Fibroblast of skin of left biceps (primary cell): ENCODE data around the gene LIMS2.

Experiments used
- DNase-seq, 2 experiments: peaks; one replicate each; pipeline ENCODE4 v3.0.0-alpha.2; 2013; ENCODE audit warnings: low read depth in 2 of 2

Gene LIMS2

GRCh38 chr2:127606625-127607398 is 68.5 kb downstream of the LIMS2 start:
- DNase-seq, result no peak

DNA sequence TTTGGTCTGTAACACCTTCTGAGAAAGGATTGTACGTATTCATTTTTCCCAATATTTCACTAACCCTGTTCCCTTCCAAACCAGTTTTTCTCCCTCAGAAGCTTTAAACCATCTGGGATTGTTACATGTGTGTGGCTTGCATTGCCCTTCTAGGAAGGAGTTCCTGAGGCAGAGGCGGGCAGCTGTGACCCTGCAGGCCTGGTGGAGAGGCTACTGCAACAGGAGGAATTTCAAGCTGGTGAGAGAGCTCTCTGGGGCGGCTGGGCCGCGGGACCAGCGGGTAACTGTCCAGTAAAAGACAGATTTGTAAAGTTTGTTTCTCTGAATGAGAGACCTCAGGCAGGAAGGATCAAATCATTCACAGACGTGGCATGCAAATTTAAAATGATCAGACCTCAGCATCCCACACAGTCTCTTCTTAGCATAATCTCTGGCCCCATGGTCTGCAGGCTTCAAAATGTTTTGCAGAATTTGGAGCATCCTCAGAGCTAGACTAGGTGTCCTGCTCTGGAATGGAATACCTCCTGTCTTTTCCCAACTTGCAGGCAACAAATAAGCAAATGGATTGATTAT is 69.6 kb downstream of the LIMS2 start:
- DNase-seq, result no peak

DNA sequence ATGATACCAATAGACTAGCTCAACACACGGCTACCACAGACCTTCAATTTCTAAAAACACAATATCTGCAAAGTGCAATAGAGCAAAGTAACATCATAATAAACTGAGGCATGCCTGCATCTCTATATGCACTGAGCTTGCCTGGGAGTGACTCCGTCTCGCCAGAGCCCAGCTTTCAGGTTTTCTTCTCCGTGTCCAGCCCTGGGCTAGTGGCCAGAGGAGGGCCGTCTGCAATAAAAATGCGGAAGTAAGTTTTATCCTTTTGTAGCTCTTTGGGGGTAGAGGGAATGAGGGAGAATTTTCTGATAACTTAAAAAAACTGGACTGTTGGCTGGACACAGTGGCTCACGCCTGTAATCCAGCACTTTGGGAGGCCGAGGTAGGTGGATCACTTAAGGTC is 70.3 kb downstream of the LIMS2 start:
- DNase-seq, result no peak

DNA sequence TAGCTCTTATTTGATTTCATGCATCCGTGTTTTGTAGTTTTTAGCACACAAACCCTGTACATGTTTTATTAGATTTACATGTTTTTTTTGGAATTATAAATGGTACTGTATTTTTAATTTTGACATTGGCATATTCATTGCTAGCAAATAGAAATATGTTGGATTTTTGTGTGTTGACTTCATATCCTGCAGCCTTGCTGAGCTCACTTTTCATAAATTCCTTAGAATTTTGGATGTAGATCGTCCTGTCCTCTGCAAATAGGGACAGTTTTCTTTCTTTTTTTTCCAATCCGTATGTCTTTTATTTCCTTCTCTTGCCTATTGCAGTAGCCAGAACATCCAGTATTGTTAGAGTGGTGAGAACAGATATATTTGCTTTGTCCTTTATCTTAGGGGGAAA is 76.1 kb downstream of the LIMS2 start:
- no peak for DNase-seq

- no peak for DNase-seq
Observed at GRCh38 chr2:127598711-127599110, 76.6 kb downstream of the LIMS2 start.

- DNase-seq, result no peak
Observed at GRCh38 chr2:127597984-127598380, 77.3 kb downstream of the LIMS2 start.

DNA sequence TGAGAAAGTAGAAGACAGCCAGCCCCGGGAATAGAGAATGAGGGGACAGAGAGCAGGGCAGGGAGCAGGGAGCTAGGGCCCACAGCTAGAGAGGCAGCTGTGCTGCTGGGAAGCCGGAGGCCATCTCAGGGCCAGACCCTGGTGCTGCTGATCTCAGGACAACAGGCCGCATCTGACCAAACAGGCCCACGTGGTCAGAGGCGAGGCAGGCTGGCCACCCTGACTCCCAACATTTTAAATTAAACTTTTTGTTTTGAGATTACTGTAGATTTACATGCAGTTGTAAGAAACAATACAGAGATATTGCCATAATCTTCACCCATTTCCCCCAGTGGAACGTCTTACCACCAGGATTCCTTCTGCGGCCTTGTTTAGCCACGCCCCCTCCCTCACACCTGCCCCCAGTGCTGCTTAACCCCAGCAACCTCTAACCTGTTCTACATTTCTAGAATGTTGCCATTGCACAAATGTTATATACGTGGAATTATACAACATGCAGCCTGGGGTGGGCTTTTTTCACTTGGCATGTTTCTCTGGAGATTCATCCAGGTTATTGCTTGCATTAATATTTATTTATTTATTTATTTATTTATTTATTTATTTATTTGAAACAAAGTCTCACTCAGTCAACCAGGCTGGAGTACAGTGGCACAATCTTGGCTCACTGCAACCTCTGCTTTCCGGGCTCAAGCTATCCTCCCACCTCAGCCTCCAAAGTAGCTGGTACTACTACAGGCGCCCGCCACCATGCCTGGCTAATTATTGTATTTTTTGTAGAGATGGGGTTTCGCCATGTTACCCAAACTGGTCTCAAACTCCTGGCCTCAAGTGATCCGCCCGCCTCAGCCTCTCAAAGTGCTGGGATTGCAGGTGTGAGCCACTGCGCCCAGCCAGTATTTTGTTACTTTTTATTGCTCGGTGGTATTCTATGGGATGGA is 78.0 kb downstream of the LIMS2 start:
- DNase-seq, result no peak

DNA sequence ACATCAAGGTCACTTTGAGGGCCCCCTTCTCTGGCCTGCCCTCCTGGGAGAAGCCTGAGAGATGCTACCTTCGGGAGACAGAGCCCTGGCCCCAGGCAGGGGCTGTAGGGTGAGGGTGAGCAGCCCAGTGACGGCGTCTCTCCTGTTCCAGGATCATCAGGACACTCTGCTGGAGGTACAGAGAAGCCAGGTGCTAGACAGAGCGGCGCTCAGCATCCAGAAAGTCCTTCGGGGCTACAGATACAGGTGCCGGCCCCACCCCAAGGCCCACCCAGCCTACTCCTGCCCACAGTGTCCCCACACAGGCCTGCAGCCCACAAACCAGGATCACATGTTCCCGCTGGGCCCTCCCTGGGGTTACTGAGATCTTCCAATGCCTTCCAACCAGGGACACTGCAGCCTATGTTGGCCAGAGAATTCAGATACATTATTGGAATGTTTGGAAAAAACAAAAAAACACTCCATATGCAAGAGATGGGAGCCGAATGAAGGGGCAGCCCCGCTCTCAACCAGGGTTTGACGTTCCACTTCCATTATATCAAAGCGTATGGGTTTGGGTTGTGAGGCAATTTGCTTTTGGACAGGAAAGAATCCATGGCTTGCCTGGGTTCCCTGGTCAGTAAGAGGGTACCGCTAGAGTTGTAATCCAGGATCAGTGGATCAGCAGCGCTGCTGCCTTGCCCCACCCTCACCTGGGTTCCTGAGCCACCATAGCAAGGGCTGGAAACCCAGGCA is 78.9 kb downstream of the LIMS2 start:
- DNase-seq, result no peak

DNA sequence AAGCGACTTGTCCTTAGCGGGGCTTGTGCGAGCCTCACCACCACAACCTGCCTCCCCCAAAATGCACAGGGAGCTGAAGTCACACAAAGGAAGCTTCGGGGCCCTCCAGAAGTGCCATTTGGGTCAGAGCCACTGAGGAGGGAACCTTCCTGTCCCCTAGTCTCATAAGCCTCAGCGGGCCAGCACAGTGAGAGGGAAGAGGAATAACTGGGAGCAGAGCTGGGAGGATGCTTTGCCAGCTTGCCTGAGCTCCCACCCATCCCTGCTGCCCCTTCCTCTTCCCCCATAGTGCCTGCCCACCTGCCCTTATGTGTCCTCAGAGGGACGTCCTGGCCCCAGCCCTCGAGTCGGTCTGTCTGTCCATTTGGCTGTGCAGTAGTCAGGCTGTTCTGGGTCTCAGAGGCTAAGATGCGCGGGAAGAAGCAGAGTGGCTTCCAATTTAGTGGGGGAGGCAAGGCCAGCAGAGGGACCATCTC is 81.2 kb downstream of the LIMS2 start:
- DNase-seq, result no peak

DNA sequence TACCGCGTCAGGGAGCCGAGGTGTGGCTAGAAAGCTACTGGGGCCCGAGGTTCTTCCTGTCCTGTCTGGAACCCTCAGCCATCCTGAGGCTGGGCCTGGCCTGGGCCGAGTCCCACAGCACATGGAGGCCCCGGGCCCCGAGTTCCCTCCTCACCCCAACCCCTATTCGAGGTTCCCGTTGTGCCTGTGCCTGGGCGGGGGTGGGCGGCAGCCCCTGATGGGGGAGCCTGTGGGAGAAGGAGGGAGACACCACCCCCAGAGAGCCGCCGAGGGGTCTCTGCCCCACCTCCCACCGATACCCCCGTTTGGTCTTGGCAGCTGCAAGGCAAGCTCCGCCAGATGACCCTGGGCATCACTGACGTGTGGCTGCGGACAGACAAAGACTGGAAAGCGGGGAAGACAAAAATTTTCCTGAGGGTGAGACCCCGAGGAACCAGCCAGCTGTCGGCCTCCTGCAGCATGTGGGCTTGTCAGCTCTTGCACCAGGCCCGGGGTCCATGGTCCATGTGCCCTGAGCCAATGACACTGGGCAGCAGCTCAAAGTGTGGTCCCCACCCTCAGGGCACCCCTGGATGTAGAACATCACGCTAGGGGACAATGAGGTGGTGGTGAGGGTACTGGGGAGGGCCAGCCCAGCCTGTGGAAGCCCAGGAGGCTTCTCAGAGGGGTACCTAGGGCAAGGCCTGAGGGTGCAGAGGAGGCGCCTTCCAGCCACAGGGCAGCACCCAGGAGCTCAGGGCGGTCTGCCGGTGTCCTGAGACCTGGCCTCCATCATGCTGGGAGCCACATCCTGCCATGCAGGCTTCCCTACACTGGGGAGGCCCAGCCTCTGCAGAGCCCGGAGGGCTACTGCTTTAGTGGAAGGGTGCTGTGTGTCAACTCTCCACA is 81.9 kb downstream of the LIMS2 start:
- no peak for DNase-seq

DNA sequence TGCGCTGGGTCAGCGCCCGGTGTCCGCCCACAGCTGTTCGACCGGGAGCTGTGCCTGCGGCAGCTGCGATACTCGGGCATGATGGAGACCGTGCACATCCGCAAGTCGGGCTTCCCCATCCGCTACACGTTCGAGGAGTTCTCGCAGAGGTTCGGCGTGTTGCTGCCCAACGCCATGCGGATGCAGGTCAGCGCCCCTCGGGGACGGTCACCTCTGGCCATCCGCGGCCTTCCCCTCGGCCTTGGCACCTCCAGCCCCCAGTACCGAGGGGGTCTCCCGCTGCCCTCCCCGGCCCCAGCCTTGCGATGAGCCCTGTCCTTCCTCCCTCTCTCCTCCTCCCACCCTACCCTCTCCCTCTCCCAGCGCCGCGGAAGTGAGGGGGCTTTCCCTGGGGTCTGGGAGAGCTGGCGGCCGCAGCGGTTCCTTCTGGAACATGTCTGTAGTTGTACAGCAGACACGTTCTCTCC is 82.5 kb downstream of the LIMS2 start:
- DNase-seq, result no peak

- peak; percentile 18 to 19 for DNase-seq
Observed at GRCh38 chr2:127591221-127591923, 84.0 kb downstream of the LIMS2 start.

GRCh38 chr2:127590386-127591190 is 84.7 kb downstream of the LIMS2 start:
- DNase-seq, result no peak

GRCh38 chr2:127589841-127590240 is 85.5 kb downstream of the LIMS2 start:
- no peak for DNase-seq

GRCh38 chr2:127589358-127589757 is 86.0 kb downstream of the LIMS2 start:
- DNase-seq, result no peak
